Stimulated activated CD4-positive, alpha-beta T cell treated with anti-CD3 and anti-CD28 coated beads, Interleukin-15, amount 100 ng/mL, for 24 hours (primary cell): ENCODE measurements around the gene PTGDR2.

Source experiments
- DNase-seq: peaks from one replicate; pipeline ENCODE4 v3.0.0-alpha.2; 2020

The PTGDR2 gene

GRCh38 chr11:60858731-60859464 lies 3.1 kb upstream of the PTGDR2 start:
- DNase-seq = no peak

GRCh38 chr11:60858236-60858635 lies 2.5 kb upstream of the PTGDR2 start:
- DNase-seq = no peak

- no peak for DNase-seq
Measured at GRCh38 chr11:60857378-60858232, 1.9 kb upstream of the PTGDR2 start.

- DNase-seq = no peak
Measured at GRCh38 chr11:60854847-60855725, 664 bp downstream of the PTGDR2 start.

GRCh38 chr11:60854140-60854846 lies 1.5 kb downstream of the PTGDR2 start:
- no peak for DNase-seq

- no peak for DNase-seq
Measured at GRCh38 chr11:60852982-60853950, 2.5 kb downstream of the PTGDR2 start.

GRCh38 chr11:60852117-60852981 lies 3.4 kb downstream of the PTGDR2 start:
- DNase-seq = no peak

GRCh38 chr11:60851327-60852104 lies 4.2 kb downstream of the PTGDR2 start:
- no peak for DNase-seq

GRCh38 chr11:60849641-60850520 lies 5.9 kb downstream of the PTGDR2 start:
- no peak for DNase-seq

- no peak for DNase-seq
Measured at GRCh38 chr11:60848714-60849151, 7.0 kb downstream of the PTGDR2 start.

- no peak for DNase-seq
Measured at GRCh38 chr11:60847896-60848295, 7.9 kb downstream of the PTGDR2 start.

GRCh38 chr11:60847281-60847680 lies 8.5 kb downstream of the PTGDR2 start:
- no peak for DNase-seq

- DNase-seq = no peak
Measured at GRCh38 chr11:60845338-60845737, 10.4 kb downstream of the PTGDR2 start.

GRCh38 chr11:60844870-60845221 lies 10.9 kb downstream of the PTGDR2 start:
- DNase-seq = no peak

GRCh38 chr11:60844045-60844869 lies 11.5 kb downstream of the PTGDR2 start:
- DNase-seq = no peak

- DNase-seq = no peak
Measured at GRCh38 chr11:60842668-60843600, 12.8 kb downstream of the PTGDR2 start.
